Right kidney (tissue), 9 donors: ENCODE measurements around the gene FOXD4L4.
"Not testable (repeated sequence)": the region's sequence is repeated elsewhere in the genome, so short reads cannot be mapped to it uniquely, and the experiment has no call there.

Source experiments
- DNase-seq: peaks from one replicate; pipeline ENCODE4 v3.0.0-alpha.2; 2016
- long read RNA-seq, 8 donors: transcript quantifications; one replicate each; lab custom pipeline, GENCODE V29; 2026

The FOXD4L4 gene
- long read RNA-seq, donor 1: 0 reads
- long read RNA-seq, donor 2, partial matches to known transcripts: 0 of 1 reads
- long read RNA-seq, donor 2, other reads (novel, unspliced or antisense): 0 of 1 reads
- long read RNA-seq, donor 3: 0 reads
- long read RNA-seq, donor 4: 0 reads
- long read RNA-seq, donor 5: 0 reads
- long read RNA-seq, donor 6, partial matches to known transcripts: 0 of 1 reads
- long read RNA-seq, donor 6, other reads (novel, unspliced or antisense): 0 of 1 reads
- long read RNA-seq, donor 7, partial matches to known transcripts: 0 of 1 reads
- long read RNA-seq, donor 7, other reads (novel, unspliced or antisense): 0 of 1 reads
- long read RNA-seq, donor 8: 0 reads

GRCh38 chr9:65737096-65737564, at the start of gene FOXD4L4:
Gene FOXD4L4 (plus strand): TSS chr9:65737146. CDS start chr9:65737146, 0 bp downstream.
- not testable (repeated sequence) for DNase-seq

- DNase-seq: not testable (repeated sequence)
Observed at GRCh38 chr9:65703550-65703949, 33.4 kb upstream of the FOXD4L4 start.

- not testable (repeated sequence) for DNase-seq
Observed at GRCh38 chr9:65714445-65714844, 22.5 kb upstream of the FOXD4L4 start.

GRCh38 chr9:65738133-65738532, 1.2 kb downstream of the FOXD4L4 start:
- not testable (repeated sequence) for DNase-seq
